Adrenal gland (tissue), 5 donors: ENCODE results near the gene LPAR3.

Source experiments
- POLR2A ChIP-seq, 2 donors: fragments of 450-650 bp; IDR thresholded peaks; one replicate each; pipeline ENCODE4 v1.6.1; 2017; ENCODE audit warnings: antibody characterized with exemption in 2 of 2, mild to moderate bottlenecking in 2 of 2, moderate library complexity in 1 of 2
- TF ChIP-seq, protein P1 (sequence below), 6 experiments: fragments of 450-650 bp in 4 of 6; fragments of 200-600 bp in 2 of 6; sonication (generic) in 1 of 6; IDR thresholded peaks; 1 replicate in 5 of 6; 2 replicates in 1 of 6; pipeline versions ENCODE4 v1.5.1 to v1.8.0; 2016 to 2021; ENCODE audit warnings: antibody characterized with exemption in 6 of 6, mild to moderate bottlenecking in 2 of 6, moderate library complexity in 1 of 6
- donor health status: DM: no; HTN: no; CAD: no.

GRCh38 chr1:84884671-84885389 lies 8.2 kb downstream of the LPAR3 start:
- no peak for TF ChIP-seq POLR2A (IDR thresholded peaks at IDR 0.05)
- TF ChIP-seq, protein P1, sequence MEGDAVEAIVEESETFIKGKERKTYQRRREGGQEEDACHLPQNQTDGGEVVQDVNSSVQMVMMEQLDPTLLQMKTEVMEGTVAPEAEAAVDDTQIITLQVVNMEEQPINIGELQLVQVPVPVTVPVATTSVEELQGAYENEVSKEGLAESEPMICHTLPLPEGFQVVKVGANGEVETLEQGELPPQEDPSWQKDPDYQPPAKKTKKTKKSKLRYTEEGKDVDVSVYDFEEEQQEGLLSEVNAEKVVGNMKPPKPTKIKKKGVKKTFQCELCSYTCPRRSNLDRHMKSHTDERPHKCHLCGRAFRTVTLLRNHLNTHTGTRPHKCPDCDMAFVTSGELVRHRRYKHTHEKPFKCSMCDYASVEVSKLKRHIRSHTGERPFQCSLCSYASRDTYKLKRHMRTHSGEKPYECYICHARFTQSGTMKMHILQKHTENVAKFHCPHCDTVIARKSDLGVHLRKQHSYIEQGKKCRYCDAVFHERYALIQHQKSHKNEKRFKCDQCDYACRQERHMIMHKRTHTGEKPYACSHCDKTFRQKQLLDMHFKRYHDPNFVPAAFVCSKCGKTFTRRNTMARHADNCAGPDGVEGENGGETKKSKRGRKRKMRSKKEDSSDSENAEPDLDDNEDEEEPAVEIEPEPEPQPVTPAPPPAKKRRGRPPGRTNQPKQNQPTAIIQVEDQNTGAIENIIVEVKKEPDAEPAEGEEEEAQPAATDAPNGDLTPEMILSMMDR (IDR thresholded peaks at IDR 0.05): no peak
